Hepatocyte (in vitro differentiated cells): Measurements from ENCODE around the gene VWCE.

Experiments used
- CTCF ChIP-seq: fragments of 200-600 bp; sonication (generic); IDR thresholded peaks from 2 replicates; pipeline ENCODE4 v1.5.1; 2016; ENCODE audit warnings: antibody characterized with exemption, mild to moderate bottlenecking; ENCODE audit not compliant: poor library complexity
- EZH2phosphoT487 ChIP-seq: fragments of 200-600 bp; sonication (generic); IDR thresholded peaks from one replicate; pipeline ENCODE4 v1.6.1; 2018; ENCODE audit warnings: antibody characterized with exemption, mild to moderate bottlenecking, low read depth, moderate library complexity; ENCODE audit not compliant: unreplicated experiment, severe bottlenecking

GRCh38 chr11:61338783-61339489 lies 43.8 kb upstream of the VWCE start:
- TF ChIP-seq CTCF, result no peak
- no peak for TF ChIP-seq EZH2phosphoT487
